Left lobe of liver (tissue), 2 donors: ENCODE measurements around the gene ARHGEF10L. TPM values are rescaled to one million over a fixed set of nuclear protein-coding genes. Genes with fewer than 3 reads are reported as not detected.
A peak's percentile ranks its signal among the peaks of the same experiment; 100 is the strongest.

Source experiments
- ATAC-seq: fragments of 200-7000 bp; cut with Tn5 transposase; one replicate; pipeline ENCODE4 v1.9.1; 2020; ENCODE audit warnings: mild to moderate bottlenecking, moderate library complexity
- DNase-seq: peaks from one replicate; pipeline ENCODE4 v3.0.0-alpha.2; 2020; ENCODE audit warnings: low spot score
- total RNA-seq: library from RNA; stranded (reverse); gene quantifications from one replicate; pipeline ENCODE4 v1.2.1, GENCODE V29; 2021
- donor health status: DM: no; HTN: no; CAD: no; lungs with moderate emphysema.
- donor health status: DM: no; HTN: yes; CAD: no.

ARHGEF10L gene
- total RNA-seq, 1 donor from 2014 or later: 126 TPM

GRCh38 chr1:17669866-17670451 is 130.5 kb downstream of the ARHGEF10L start:
- DNase-seq: no peak

GRCh38 chr1:17670587-17671313 is 131.3 kb downstream of the ARHGEF10L start:
- DNase-seq (no peak), ATAC-seq (no peak)

More at GRCh38 chr1:17669866-17670451, 130.5 kb downstream of the ARHGEF10L start:
- peak; percentile 2 for ATAC-seq

GRCh38 chr1:17671314-17671705 is 131.8 kb downstream of the ARHGEF10L start:
- ATAC-seq (peak; percentile 3), DNase-seq (no peak)

GRCh38 chr1:17671741-17672140 is 132.2 kb downstream of the ARHGEF10L start:
- DNase-seq: no peak

GRCh38 chr1:17672226-17672625 is 132.7 kb downstream of the ARHGEF10L start:
- no peak for DNase-seq
- no peak for ATAC-seq

More at GRCh38 chr1:17671741-17672140, 132.2 kb downstream of the ARHGEF10L start:
- ATAC-seq: no peak

GRCh38 chr1:17673329-17674072 is 134.0 kb downstream of the ARHGEF10L start:
- ATAC-seq (no peak), DNase-seq (no peak)

GRCh38 chr1:17674726-17675500 is 135.4 kb downstream of the ARHGEF10L start:
- no peak for DNase-seq
- peak; percentile 24 for ATAC-seq

GRCh38 chr1:17675744-17676143 is 136.2 kb downstream of the ARHGEF10L start:
- ATAC-seq (no peak), DNase-seq (no peak)

GRCh38 chr1:17676387-17677060 is 137.0 kb downstream of the ARHGEF10L start:
- no peak for DNase-seq
- ATAC-seq: no peak

GRCh38 chr1:17678011-17678410 is 138.5 kb downstream of the ARHGEF10L start:
- ATAC-seq: peak; percentile 40
- DNase-seq: no peak

GRCh38 chr1:17679856-17680255 is 140.4 kb downstream of the ARHGEF10L start:
- DNase-seq (no peak), ATAC-seq (no peak)

GRCh38 chr1:17680308-17680707 is 140.8 kb downstream of the ARHGEF10L start:
- DNase-seq (no peak), ATAC-seq (no peak)

GRCh38 chr1:17682400-17682799 is 142.9 kb downstream of the ARHGEF10L start:
- no peak for DNase-seq
- no peak for ATAC-seq

GRCh38 chr1:17683598-17683997 is 144.1 kb downstream of the ARHGEF10L start:
- ATAC-seq (no peak), DNase-seq (no peak)

GRCh38 chr1:17684810-17685209 is 145.3 kb downstream of the ARHGEF10L start:
- DNase-seq: no peak
- no peak for ATAC-seq

GRCh38 chr1:17686258-17686657 is 146.8 kb downstream of the ARHGEF10L start:
- DNase-seq: no peak
- peak; percentile 30 for ATAC-seq

GRCh38 chr1:17687145-17687544 is 147.6 kb downstream of the ARHGEF10L start:
- ATAC-seq (peak; percentile 33), DNase-seq (no peak)

GRCh38 chr1:17688217-17688810 is 148.8 kb downstream of the ARHGEF10L start:
- DNase-seq (no peak), ATAC-seq (peak; percentile 3)

GRCh38 chr1:17689011-17689410 is 149.5 kb downstream of the ARHGEF10L start:
- peak; percentile 15 for ATAC-seq

More at GRCh38 chr1:17689011-17689410, 149.5 kb downstream of the ARHGEF10L start:
- no peak for DNase-seq
